PFSK-1 (cell line): ENCODE results near the gene RNF217.

Experiments used
- FOXP2 ChIP-seq: optimal IDR thresholded peaks from 2 replicates; pipeline ENCODE3; 2011; ENCODE audit warnings: borderline replicate concordance, control low read depth, inconsistent platforms; ENCODE audit not compliant: insufficient read depth; ENCODE audit errors: extremely low read length, extremely low read depth
- POLR2AphosphoS5 ChIP-seq: IDR thresholded peaks from 2 replicates; pipeline ENCODE4 v1.6.1; 2012; ENCODE audit warnings: low read depth, mild to moderate bottlenecking, control low read depth, low read length, moderate library complexity
- SIN3A ChIP-seq: IDR thresholded peaks from 2 replicates; pipeline ENCODE4 v1.6.1; 2012; ENCODE audit warnings: mild to moderate bottlenecking, low read length, moderate library complexity, borderline replicate concordance; ENCODE audit not compliant: insufficient read depth
- TAF1 ChIP-seq: IDR thresholded peaks from 2 replicates; pipeline ENCODE4 v1.6.1; 2012; ENCODE audit warnings: low read length, control low read depth, borderline replicate concordance; ENCODE audit not compliant: insufficient read depth
- TF ChIP-seq, protein P1 (sequence below), 2 experiments: IDR thresholded peaks; 2 replicates each; pipeline versions ENCODE4 v1.6.1 to v1.8.0; 2011 to 2012; ENCODE audit warnings: low read depth in 2 of 2, low read length in 2 of 2, control low read depth in 1 of 2, inconsistent platforms in 1 of 2, mild to moderate bottlenecking in 1 of 2, moderate library complexity in 1 of 2; ENCODE audit not compliant: insufficient read depth in 1 of 2

The RNF217 gene

DNA sequence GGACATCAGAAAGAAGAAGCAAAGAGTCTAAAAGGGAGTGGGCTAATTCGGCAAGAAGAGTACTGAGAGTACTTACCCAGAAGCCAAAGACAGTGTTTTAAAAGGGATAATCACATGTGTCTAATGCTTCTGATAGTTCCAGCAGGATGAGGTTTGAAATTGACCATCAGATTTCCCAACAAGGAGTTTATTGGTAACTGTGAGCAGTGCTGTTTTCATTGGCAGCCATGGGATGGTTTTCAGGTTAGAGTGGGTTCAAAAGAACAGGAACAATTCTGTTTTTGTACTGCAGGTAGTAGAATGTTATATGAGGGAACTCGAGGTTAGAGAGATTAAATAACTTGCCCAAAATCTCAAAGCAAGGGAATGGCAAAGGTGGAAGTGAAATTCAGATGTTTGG lies 8.5 kb downstream of the RNF217 start:
- TF ChIP-seq, protein P1, sequence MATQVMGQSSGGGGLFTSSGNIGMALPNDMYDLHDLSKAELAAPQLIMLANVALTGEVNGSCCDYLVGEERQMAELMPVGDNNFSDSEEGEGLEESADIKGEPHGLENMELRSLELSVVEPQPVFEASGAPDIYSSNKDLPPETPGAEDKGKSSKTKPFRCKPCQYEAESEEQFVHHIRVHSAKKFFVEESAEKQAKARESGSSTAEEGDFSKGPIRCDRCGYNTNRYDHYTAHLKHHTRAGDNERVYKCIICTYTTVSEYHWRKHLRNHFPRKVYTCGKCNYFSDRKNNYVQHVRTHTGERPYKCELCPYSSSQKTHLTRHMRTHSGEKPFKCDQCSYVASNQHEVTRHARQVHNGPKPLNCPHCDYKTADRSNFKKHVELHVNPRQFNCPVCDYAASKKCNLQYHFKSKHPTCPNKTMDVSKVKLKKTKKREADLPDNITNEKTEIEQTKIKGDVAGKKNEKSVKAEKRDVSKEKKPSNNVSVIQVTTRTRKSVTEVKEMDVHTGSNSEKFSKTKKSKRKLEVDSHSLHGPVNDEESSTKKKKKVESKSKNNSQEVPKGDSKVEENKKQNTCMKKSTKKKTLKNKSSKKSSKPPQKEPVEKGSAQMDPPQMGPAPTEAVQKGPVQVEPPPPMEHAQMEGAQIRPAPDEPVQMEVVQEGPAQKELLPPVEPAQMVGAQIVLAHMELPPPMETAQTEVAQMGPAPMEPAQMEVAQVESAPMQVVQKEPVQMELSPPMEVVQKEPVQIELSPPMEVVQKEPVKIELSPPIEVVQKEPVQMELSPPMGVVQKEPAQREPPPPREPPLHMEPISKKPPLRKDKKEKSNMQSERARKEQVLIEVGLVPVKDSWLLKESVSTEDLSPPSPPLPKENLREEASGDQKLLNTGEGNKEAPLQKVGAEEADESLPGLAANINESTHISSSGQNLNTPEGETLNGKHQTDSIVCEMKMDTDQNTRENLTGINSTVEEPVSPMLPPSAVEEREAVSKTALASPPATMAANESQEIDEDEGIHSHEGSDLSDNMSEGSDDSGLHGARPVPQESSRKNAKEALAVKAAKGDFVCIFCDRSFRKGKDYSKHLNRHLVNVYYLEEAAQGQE (IDR thresholded peaks at IDR 0.05; ENCODE audit: insufficient read depth in 1 of 2, low read depth in 2 of 2, low read length in 2 of 2), result no peak
- TF ChIP-seq TAF1 (no peak), SIN3A (no peak), POLR2AphosphoS5 (no peak), FOXP2 (no peak)

DNA sequence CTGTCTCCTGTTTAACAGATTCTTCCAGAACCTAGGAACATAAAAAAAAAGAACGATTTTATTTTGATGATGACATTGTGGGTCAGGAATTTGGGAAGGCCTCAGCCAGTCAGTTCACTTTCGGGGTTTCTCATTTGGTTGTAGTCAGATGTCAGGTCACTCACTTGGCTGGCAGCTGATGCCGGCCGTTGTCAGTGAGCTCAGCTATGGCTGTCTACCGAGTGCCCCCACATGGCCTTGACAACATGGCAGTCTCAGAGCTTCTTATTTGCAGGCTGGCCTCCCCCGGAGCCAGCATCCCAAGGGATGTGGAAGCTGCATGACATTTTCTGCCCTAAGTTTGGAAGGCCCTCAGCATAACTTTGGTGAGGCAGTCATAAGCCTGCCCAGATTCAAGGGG lies 11.5 kb downstream of the RNF217 start:
- TF ChIP-seq POLR2AphosphoS5 (no peak), FOXP2 (no peak)

DNA sequence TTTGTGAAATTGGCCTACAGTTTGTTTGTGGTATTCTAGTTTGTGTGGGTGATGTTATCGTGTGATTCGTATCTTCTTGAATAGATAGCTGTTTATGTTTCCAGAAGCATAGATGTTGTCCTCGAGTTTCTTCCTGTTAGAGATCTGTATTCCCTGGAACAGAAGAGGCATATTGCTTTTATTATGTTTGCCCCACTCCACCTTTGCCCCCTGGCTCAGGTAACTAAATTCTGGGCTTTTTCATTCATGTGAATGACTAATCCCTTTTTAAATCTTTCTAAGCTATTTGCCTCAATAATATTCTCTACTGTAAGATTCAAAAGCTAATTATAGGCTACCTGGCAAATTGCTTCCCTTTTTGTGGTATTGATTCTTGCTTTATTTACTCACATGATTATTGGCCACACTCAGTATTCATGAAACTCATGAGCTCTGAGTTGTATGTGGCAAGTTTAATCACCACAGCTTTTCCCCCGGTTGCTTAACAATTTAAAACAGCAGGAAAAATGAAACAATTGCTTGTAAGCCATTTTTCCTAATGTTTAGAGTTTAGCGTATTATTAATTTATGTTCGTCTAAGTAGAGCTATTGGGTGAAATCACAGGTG lies 12.6 kb downstream of the RNF217 start:
- TF ChIP-seq POLR2AphosphoS5 (no peak), FOXP2 (no peak), SIN3A (no peak), TAF1 (no peak)
- TF ChIP-seq, protein P1 (IDR thresholded peaks at IDR 0.05; ENCODE audit: insufficient read depth in 1 of 2, low read depth in 2 of 2, low read length in 2 of 2), result no peak

DNA sequence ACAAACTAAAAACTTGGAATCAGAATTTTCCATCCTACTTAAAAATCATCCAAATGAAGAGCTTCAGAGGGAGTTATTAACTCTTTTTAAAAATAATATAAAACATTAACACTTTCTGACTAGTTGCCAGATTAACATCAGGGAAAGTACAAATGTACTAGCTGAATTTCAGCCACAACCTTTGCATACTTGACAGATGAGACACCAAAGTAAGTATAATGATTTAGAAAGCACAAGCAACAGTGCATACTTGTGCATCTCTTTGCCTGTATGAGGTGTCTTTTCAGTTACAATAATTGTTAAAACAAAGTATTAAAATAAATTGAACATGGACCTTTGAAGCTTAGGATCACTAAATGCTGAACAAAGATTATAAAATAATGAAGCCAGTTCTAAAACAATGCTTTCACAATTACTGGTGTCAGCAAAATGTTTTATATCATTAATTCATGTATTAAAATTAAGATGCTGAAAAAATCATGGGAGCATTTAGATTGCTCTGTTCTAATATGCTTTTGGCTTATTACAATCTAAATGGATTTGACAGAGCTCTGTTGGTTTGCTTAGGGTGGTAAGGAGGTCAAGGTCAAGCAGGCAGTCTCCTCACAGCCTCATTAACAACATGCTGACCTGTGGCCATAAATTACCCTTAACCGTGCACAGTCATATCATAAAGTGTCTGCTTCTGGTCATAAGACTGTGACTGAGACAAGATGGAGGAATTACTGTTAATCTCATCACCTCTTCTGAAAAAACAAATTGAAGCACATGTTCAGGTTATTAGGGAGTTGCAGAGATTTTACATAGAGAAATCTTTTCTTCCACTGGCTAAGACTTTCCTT lies 15.1 kb downstream of the RNF217 start:
- no peak for TF ChIP-seq FOXP2
- TF ChIP-seq, protein P1 (IDR thresholded peaks at IDR 0.05; ENCODE audit: insufficient read depth in 1 of 2, low read depth in 2 of 2, low read length in 2 of 2), result no peak
- no peak for TF ChIP-seq SIN3A
- no peak for TF ChIP-seq TAF1
- TF ChIP-seq POLR2AphosphoS5, result no peak

DNA sequence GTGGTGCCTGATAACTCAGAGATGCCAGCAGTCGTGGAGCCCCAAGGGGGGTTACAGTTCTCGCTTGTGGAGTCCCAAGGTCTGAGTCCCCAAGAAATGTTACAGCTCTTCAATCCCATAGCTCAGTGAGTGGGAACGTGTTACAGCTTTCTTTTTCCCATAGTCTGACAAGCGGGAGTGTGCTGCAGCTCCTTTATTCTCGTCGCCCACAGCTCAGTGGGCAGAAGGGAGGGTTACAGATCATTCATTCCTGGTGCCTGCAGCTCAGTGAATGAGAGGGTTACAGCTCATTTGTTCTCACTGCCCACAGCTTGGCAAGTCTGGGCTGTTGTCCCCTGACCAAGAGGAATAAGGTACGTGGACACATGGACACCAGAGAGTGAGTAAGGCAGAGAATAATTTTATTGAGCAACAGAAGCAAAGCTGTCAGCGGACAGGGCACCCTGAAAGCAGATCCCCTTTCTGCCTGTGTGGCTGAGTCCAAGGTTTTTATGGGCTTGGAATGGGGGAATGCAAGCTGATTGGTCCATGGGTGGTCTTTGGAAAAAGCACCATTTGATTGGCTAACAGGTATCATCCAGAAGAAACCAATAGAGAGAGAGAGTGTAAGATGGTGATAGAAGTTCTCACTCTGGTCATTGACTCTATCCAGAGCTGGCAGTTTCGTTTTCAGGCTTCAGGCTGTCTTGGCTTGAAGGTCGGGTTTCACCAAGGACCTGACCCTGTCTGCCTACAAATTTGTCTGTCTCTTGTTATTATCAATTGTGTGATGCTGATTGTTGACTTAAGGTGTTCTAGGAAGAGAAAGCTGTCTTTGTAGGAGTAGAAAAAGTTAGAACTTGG lies 16.4 kb downstream of the RNF217 start:
- TF ChIP-seq FOXP2 (no peak), SIN3A (no peak), POLR2AphosphoS5 (no peak), TAF1 (no peak)
- TF ChIP-seq, protein P1 (IDR thresholded peaks at IDR 0.05; ENCODE audit: insufficient read depth in 1 of 2, low read depth in 2 of 2, low read length in 2 of 2), result no peak
